WTC11 (cell line): Measurements from ENCODE around the gene LYPD6B. TPM values are rescaled to one million over a fixed set of nuclear protein-coding genes. Genes with fewer than 3 reads are reported as not detected.

Experiments
- ATAC-seq: fragments of 200-7000 bp; cut with Tn5 transposase; 2 replicates; pipeline ENCODE4 v1.10.0; 2021; ENCODE audit warnings: mild to moderate bottlenecking, moderate library complexity
- CTCF ChIA-PET: fragments of 300-600 bp; sonication (Branson Sonifier 250); formaldehyde crosslinking; loops from one replicate; lab custom pipeline; 2021; ENCODE audit warnings: antibody characterized with exemption; lab: Charles Lee
- POLR2A ChIA-PET: fragments of 350-600 bp; sonication (Branson Sonifier 250); formaldehyde crosslinking; loops from one replicate; lab custom pipeline; 2021; ENCODE audit warnings: antibody characterized with exemption; lab: Charles Lee
- DNase-seq: peaks from one replicate; pipeline ENCODE4 v3.0.0; 2021; ENCODE audit warnings: low spot score
- H3K27ac Mint-ChIP-seq: 2 replicates; pipeline ENCODE4 v1.8.0; 2021; ENCODE audit warnings: mixed read lengths
- H3K27me3 Mint-ChIP-seq: 2 replicates; pipeline ENCODE4 v1.8.0; 2021; ENCODE audit warnings: low read depth, mild to moderate bottlenecking, moderate library complexity, mixed read lengths
- H3K36me3 Mint-ChIP-seq: 2 replicates; pipeline ENCODE4 v1.8.0; 2021; ENCODE audit warnings: mixed read lengths
- H3K4me1 Mint-ChIP-seq: 2 replicates; pipeline ENCODE4 v1.8.0; 2022; ENCODE audit warnings: mixed read lengths
- H3K4me3 Mint-ChIP-seq: 2 replicates; pipeline ENCODE4 v1.8.0; 2021; ENCODE audit warnings: mild to moderate bottlenecking, moderate library complexity, mixed read lengths
- H3K9me3 Mint-ChIP-seq: 2 replicates; pipeline ENCODE4 v1.8.0; 2021; ENCODE audit warnings: mixed read lengths
- ATF6 ChIP-seq: sonication (generic); formaldehyde crosslinking; IDR thresholded peaks from 2 replicates; pipeline ENCODE4 v1.8.1; 2023; ENCODE audit warnings: mild to moderate bottlenecking, missing genetic modification reagents
- CREB1 ChIP-seq: sonication (generic); formaldehyde crosslinking; IDR thresholded peaks from 2 replicates; pipeline ENCODE4 v1.8.0; 2023; ENCODE audit warnings: mild to moderate bottlenecking, missing genetic modification reagents
- CREM ChIP-seq: sonication (generic); formaldehyde crosslinking; IDR thresholded peaks from 2 replicates; pipeline ENCODE4 v1.8.1; 2022; ENCODE audit warnings: mild to moderate bottlenecking, missing genetic modification reagents, moderate library complexity
- E2F1 ChIP-seq: sonication (generic); formaldehyde crosslinking; IDR thresholded peaks from 2 replicates; pipeline ENCODE4 v1.8.0; 2022; ENCODE audit warnings: mild to moderate bottlenecking, missing genetic modification reagents
- GRHL2 ChIP-seq: fragments of 250-450 bp; sonication (Bioruptor Pico); IDR thresholded peaks from 2 replicates; pipeline ENCODE4 v1.8.0; 2022; ENCODE audit warnings: mild to moderate bottlenecking, moderate library complexity; ENCODE audit not compliant: insufficient replicate concordance, severe bottlenecking
- HMGA2 ChIP-seq: fragments of 250-450 bp; sonication (Bioruptor Pico); IDR thresholded peaks from 2 replicates; pipeline ENCODE4 v1.4.0; 2021; ENCODE audit warnings: mild to moderate bottlenecking, moderate library complexity
- HMGXB4 ChIP-seq: sonication (generic); formaldehyde crosslinking; IDR thresholded peaks from 2 replicates; pipeline ENCODE4 v1.8.1; 2023; ENCODE audit warnings: mild to moderate bottlenecking, moderate library complexity, missing genetic modification reagents
- JAZF1 ChIP-seq: fragments of 250-450 bp; sonication (Bioruptor Pico); IDR thresholded peaks from 2 replicates; pipeline ENCODE4 v1.9.0; 2021; ENCODE audit warnings: moderate library complexity, mild to moderate bottlenecking, inconsistent platforms
- MAX ChIP-seq: sonication (generic); formaldehyde crosslinking; IDR thresholded peaks from 2 replicates; pipeline ENCODE4 v1.8.0; 2022; ENCODE audit warnings: mild to moderate bottlenecking, missing genetic modification reagents
- MXD4 ChIP-seq: fragments of 250-450 bp; sonication (Bioruptor Pico); IDR thresholded peaks from 2 replicates; pipeline ENCODE4 v1.8.0; 2021; ENCODE audit warnings: mild to moderate bottlenecking, moderate library complexity, borderline replicate concordance
- NR3C1 ChIP-seq: sonication (generic); formaldehyde crosslinking; conservative IDR thresholded peaks from 2 replicates; pipeline ENCODE4 v1.8.1; 2023; ENCODE audit warnings: low read depth, mild to moderate bottlenecking, missing genetic modification reagents
- STAT6 ChIP-seq: sonication (generic); formaldehyde crosslinking; conservative IDR thresholded peaks from 2 replicates; pipeline ENCODE4 v1.8.1; 2023; ENCODE audit warnings: mild to moderate bottlenecking, low read depth, missing genetic modification reagents, moderate library complexity
- TEAD1 ChIP-seq: sonication (generic); formaldehyde crosslinking; IDR thresholded peaks from 2 replicates; pipeline ENCODE4 v1.8.0; 2022; ENCODE audit warnings: mild to moderate bottlenecking, missing genetic modification reagents
- TP53 ChIP-seq: sonication (generic); formaldehyde crosslinking; IDR thresholded peaks from 2 replicates; pipeline ENCODE4 v1.8.1; 2023; ENCODE audit warnings: mild to moderate bottlenecking, missing genetic modification reagents
- USF2 ChIP-seq: sonication (generic); formaldehyde crosslinking; IDR thresholded peaks from 2 replicates; pipeline ENCODE4 v1.8.1; 2023; ENCODE audit warnings: mild to moderate bottlenecking, missing genetic modification reagents, moderate library complexity
- ZBTB21 ChIP-seq: sonication (generic); formaldehyde crosslinking; IDR thresholded peaks from 2 replicates; pipeline ENCODE4 v1.8.1; 2023; ENCODE audit warnings: mild to moderate bottlenecking, missing genetic modification reagents, borderline replicate concordance
- ZBTB43 ChIP-seq: sonication (generic); formaldehyde crosslinking; IDR thresholded peaks from 2 replicates; pipeline ENCODE4 v1.8.1; 2023; ENCODE audit warnings: mild to moderate bottlenecking, missing genetic modification reagents
- ZNF121 ChIP-seq: sonication (generic); formaldehyde crosslinking; IDR thresholded peaks from 2 replicates; pipeline ENCODE4 v1.8.0; 2023; ENCODE audit warnings: missing genetic modification reagents
- ZNF138 ChIP-seq: sonication (generic); formaldehyde crosslinking; conservative IDR thresholded peaks from 2 replicates; pipeline ENCODE4 v1.8.1; 2022; ENCODE audit warnings: mild to moderate bottlenecking, moderate library complexity, missing genetic modification reagents
- ZNF425 ChIP-seq: fragments of 250-450 bp; sonication (Bioruptor Pico); conservative IDR thresholded peaks from 2 replicates; pipeline ENCODE4 v1.9.0; 2021; ENCODE audit warnings: mild to moderate bottlenecking
- total RNA-seq: library from RNA; stranded (reverse); gene quantifications from 3 replicates; pipeline ENCODE4 v1.2.3, GENCODE V29; 2021

LYPD6B gene
- total RNA-seq, 1 experiment from 2014 or later: 1.6 TPM

- TF ChIP-seq USF2 (no peak), ZNF121 (CRISPR knock-in tag) (no peak), GRHL2 (CRISPR knock-in tag) (no peak), TP53 (no peak), CREB1 (no peak)
- TF ChIP-seq, all 79 proteins: peak for 0
Observed at GRCh38 chr2:149049142-149049541, 10.6 kb downstream of the LYPD6B start (continued).

GRCh38 chr2:149050188-149050587 is 11.7 kb downstream of the LYPD6B start:
- Mint-ChIP-seq H3K4me3 (no peak overlapping the region), H3K27me3 (no peaks in the 10 kb centered on the region), H3K27ac (no peak overlapping the region), H3K4me1 (no peaks in the 10 kb centered on the region), H3K9me3 (peaks cover 20% of the 10 kb centered on the region), H3K36me3 (peaks cover 3% of the 10 kb centered on the region; the same call in 1 of the 2 replicates)
- no peak for ATAC-seq
- TF ChIP-seq HMGXB4 (CRISPR knock-in tag) (no peak), TEAD1 (CRISPR knock-in tag) (no peak), HMGA2 (no peak), ZNF138 (no peak), JAZF1 (CRISPR knock-in tag) (no peak), ZBTB43 (no peak), TP53 (no peak), CREM (CRISPR knock-in tag) (no peak), E2F1 (no peak), ZNF425 (no peak)
- no peak for DNase-seq
- ChIA-PET CTCF (interaction anchor here (1.4 kb wide), 1 partner anchor 9 kb away, joined by 7 read pairs; no protein-coding TSS in a partner anchor), POLR2A (no interaction called here)

GRCh38 chr2:149055751-149056150 is 17.3 kb downstream of the LYPD6B start:
- DNase-seq (no peak), ATAC-seq (no peak)
- Mint-ChIP-seq H3K9me3 (no peaks in the 10 kb centered on the region), H3K27me3 (no peaks in the 10 kb centered on the region), H3K4me1 (peaks cover 4% of the 10 kb centered on the region; the same call in 1 of the 2 replicates), H3K27ac (no peak overlapping the region), H3K4me3 (no peak overlapping the region), H3K36me3 (no peaks in the 10 kb centered on the region)
- ChIA-PET CTCF (no interaction called here), POLR2A (no interaction called here)
- no peak for TF ChIP-seq MAX (CRISPR knock-in tag)
- TF ChIP-seq ZBTB21 (CRISPR knock-in tag): no peak
- TF ChIP-seq ZBTB43: no peak
- no peak for TF ChIP-seq ATF6 (CRISPR knock-in tag)
- no peak for TF ChIP-seq STAT6
- no peak for TF ChIP-seq MXD4 (CRISPR knock-in tag)
- TF ChIP-seq CREM (CRISPR knock-in tag): no peak
- no peak for TF ChIP-seq NR3C1 (CRISPR knock-in tag)
